Endothelial cell of umbilical vein (primary cell): ENCODE results near the gene COPS6. TPM values are rescaled to one million over a fixed set of nuclear protein-coding genes. Genes with fewer than 3 reads are reported as not detected.

Experiments used
- BruUV-seq: library from RNA; stranded (reverse); fragments of 400-500 nt; replicated peaks from 2 replicates; lab custom pipeline; 2021; lab: Mats Ljungman, UMichigan
- CTCF ChIA-PET: fragments of 300-600, 350-600 bp; sonication (Branson Sonifier 250); formaldehyde crosslinking; loops from one replicate; lab custom pipeline; 2021; ENCODE audit warnings: antibody characterized with exemption, inconsistent platforms; lab: Charles Lee
- POLR2A ChIA-PET: fragments of 300-600, 350-600 bp; sonication (Branson Sonifier 250); formaldehyde crosslinking; loops from one replicate; lab custom pipeline; 2021; ENCODE audit warnings: antibody characterized with exemption, inconsistent platforms; lab: Charles Lee
- DNase-seq: peaks from one replicate; pipeline ENCODE4 v3.0.0-alpha.2; 2011; ENCODE audit warnings: low read depth, low spot score
- FAIRE-seq: peaks from 2 replicates; lab custom pipeline; 2011; peaks lifted over from hg19 to GRCh38; lab: Jason Lieb, UNC
- H2AFZ ChIP-seq: 2 replicates; pipeline ENCODE4 v1.6.0; 2012; ENCODE audit warnings: low read depth, low read length, control low read depth, inconsistent platforms
- H3K27ac ChIP-seq: 2 replicates; pipeline ENCODE4 v1.5.1; 2011; ENCODE audit warnings: low read depth, mild to moderate bottlenecking, control low read depth, low read length, moderate library complexity; ENCODE audit not compliant: insufficient read depth
- H3K27me3 ChIP-seq, 2 experiments: 2 replicates each; pipeline versions ENCODE4 v1.6.0 to v1.6.1; 2011; ENCODE audit warnings: low read length in 2 of 2, mixed read lengths in 1 of 2; ENCODE audit not compliant: control insufficient read depth in 2 of 2, insufficient read depth in 2 of 2
- H3K36me3 ChIP-seq, 2 experiments: 2 replicates in 1 of 2; 3 replicates in 1 of 2; pipeline ENCODE4 v1.5.1; 2011; ENCODE audit warnings: low read length in 2 of 2, mild to moderate bottlenecking in 1 of 2, moderate library complexity in 1 of 2; ENCODE audit not compliant: control insufficient read depth in 2 of 2, insufficient read depth in 2 of 2; ENCODE audit errors: extremely low read depth in 1 of 2
- H3K4me1 ChIP-seq: 3 replicates; pipeline ENCODE4 v1.5.1; 2011; ENCODE audit warnings: mild to moderate bottlenecking, low read length; ENCODE audit not compliant: control insufficient read depth, insufficient read depth; ENCODE audit errors: extremely low read depth
- H3K4me2 ChIP-seq: 2 replicates; pipeline ENCODE4 v1.6.1; 2011; ENCODE audit warnings: low read length, control low read depth, mixed read lengths; ENCODE audit not compliant: insufficient read depth
- H3K4me3 ChIP-seq, 3 experiments: fragments of 200-600 bp in 1 of 3; sonication (generic), shearing (Covaris generic) in 1 of 3; replicated peaks in 1 of 3; 2 replicates each; pipeline ENCODE4 v1.5.1; 2011 to 2016; ENCODE audit warnings: control low read depth in 3 of 3, low read length in 3 of 3, mild to moderate bottlenecking in 2 of 3, inconsistent platforms in 1 of 3, low read depth in 1 of 3, moderate library complexity in 1 of 3; ENCODE audit not compliant: insufficient read depth in 1 of 3
- H3K79me2 ChIP-seq: 2 replicates; pipeline ENCODE4 v1.6.0; 2012; ENCODE audit warnings: low read length, inconsistent platforms; ENCODE audit not compliant: control insufficient read depth, insufficient read depth
- H3K9ac ChIP-seq: replicated peaks from 2 replicates; pipeline ENCODE3; 2011; ENCODE audit warnings: low read length, control low read depth; ENCODE audit not compliant: insufficient read depth; ENCODE audit errors: extremely low read depth
- H3K9me1 ChIP-seq: replicated peaks from 3 replicates; pipeline ENCODE4 v1.6.0; 2011; ENCODE audit warnings: mild to moderate bottlenecking, low read length; ENCODE audit not compliant: control insufficient read depth, insufficient read depth; ENCODE audit errors: extremely low read depth
- H3K9me3 ChIP-seq: replicated peaks from 2 replicates; pipeline ENCODE4 v1.5.1; 2012; ENCODE audit warnings: low read length, inconsistent platforms; ENCODE audit not compliant: control insufficient read depth, insufficient read depth
- H4K20me1 ChIP-seq: replicated peaks from 2 replicates; pipeline ENCODE3; 2011; ENCODE audit warnings: mild to moderate bottlenecking, low read length; ENCODE audit not compliant: control insufficient read depth, insufficient read depth; ENCODE audit errors: extremely low read depth
- EZH2 ChIP-seq: IDR thresholded peaks from 2 replicates; pipeline ENCODE4 v1.6.1; 2012; ENCODE audit warnings: borderline replicate concordance, low read depth, mild to moderate bottlenecking, moderate library complexity, low read length, inconsistent platforms; ENCODE audit not compliant: severe bottlenecking
- FOS ChIP-seq: IDR thresholded peaks from 2 replicates; pipeline ENCODE4 v1.6.1; 2011; ENCODE audit warnings: mild to moderate bottlenecking, low read length, moderate library complexity, borderline replicate concordance; ENCODE audit not compliant: insufficient read depth
- JUN ChIP-seq: IDR thresholded peaks from 2 replicates; pipeline ENCODE4 v1.6.1; 2011; ENCODE audit warnings: borderline replicate concordance, low read depth; ENCODE audit not compliant: insufficient read length, insufficient read depth
- MYC ChIP-seq: IDR thresholded peaks from one replicate; pipeline ENCODE4 v1.6.1; 2011; ENCODE audit warnings: mild to moderate bottlenecking, low read depth, low read length
- POLR2A ChIP-seq: IDR thresholded peaks from 2 replicates; pipeline ENCODE4 v1.6.1; 2012; ENCODE audit warnings: low read depth, mild to moderate bottlenecking, control low read depth, low read length
- POLR2AphosphoS5 ChIP-seq: IDR thresholded peaks from 2 replicates; pipeline ENCODE4 v1.6.1; 2012; ENCODE audit warnings: low read depth, mild to moderate bottlenecking, control low read depth, low read length, moderate library complexity; ENCODE audit not compliant: insufficient read depth
- dilution Hi-C: fragments of 300-500 bp; cut with MboI; formaldehyde crosslinking; loops from one replicate; pipeline ENCODE4 v1.15.0; 2019; ENCODE audit warnings: low sequenced_read_pairs; ENCODE audit not compliant: extremely low pct_ligation_motif_present
- intact Hi-C: fragments of 100-400 bp; cut with micrococcal nuclease; formaldehyde crosslinking; loops from one replicate; pipeline ENCODE4 v1.10.0; 2022
- polyA plus RNA-seq, 4 experiments: library from polyadenylated mRNA; depleted of rRNA in 3 of 4; stranded (reverse) in 3 of 4; unstranded in 1 of 4; fragments of >200 nt; gene quantifications; 2 replicates each; pipeline versions ENCODE4 v1.2.1 to v1.2.3, GENCODE V29; 2011 to 2012; ENCODE audit warnings: missing spikeins in 1 of 4
- total RNA-seq: library from RNA; stranded (reverse); gene quantifications from 2 replicates; pipeline ENCODE4 v1.2.3, GENCODE V29; 2021
- TF ChIP-seq, protein P1 (sequence below): IDR thresholded peaks from 2 replicates; pipeline ENCODE4 v1.6.1; 2011; ENCODE audit not compliant: insufficient read depth, insufficient read length

The COPS6 gene
- total and polyA plus RNA-seq, 2 donors (not counting 3 experiments of a cell fraction or from before 2014, with no cell fraction given): 188 to 251 TPM

DNA sequence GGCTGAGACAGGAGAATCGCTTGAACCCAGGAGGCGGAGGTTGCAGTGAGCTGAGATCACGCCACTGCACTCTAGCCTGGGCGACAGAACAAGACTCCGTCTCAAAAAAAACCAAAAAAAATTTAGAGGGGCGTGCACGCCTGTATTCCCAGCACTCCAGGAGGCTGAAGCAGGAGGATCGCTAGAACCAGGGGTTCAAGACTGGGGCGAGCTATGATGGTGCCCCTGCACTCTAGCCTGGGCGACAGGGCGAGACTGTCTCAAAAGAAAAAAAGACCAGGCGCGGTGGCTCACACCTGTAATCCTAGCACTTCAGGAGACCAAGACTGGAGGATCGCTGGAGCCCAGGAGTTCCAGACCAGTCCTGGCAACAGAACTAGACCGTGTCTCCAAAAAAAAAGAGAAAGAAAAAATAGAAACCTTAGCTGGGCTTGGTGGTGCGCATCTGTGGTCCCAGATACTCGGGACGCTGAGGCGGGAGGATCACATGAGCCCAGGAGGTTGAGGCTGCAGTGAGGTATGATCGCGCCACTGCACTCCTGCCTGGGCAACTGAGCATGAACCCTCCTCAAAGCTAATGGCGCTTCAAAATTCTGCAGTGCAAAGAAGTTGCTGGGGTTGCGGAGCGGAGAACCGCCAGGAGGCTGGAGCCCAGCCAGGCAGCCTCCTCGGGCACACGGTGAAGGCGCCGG lies 37.6 kb downstream of the COPS6 start:
- Histone ChIP-seq H3K27ac (peak overlapping the region; percentile 94), H4K20me1 (no peaks in the 10 kb centered on the region), H3K9me1 (no peaks in the 10 kb centered on the region), H3K79me2 (no peaks in the 10 kb centered on the region), H3K4me3 (peak overlapping the region; percentile 86 to 96 (median 93)), H3K9me3 (no peaks in the 10 kb centered on the region), H3K4me1 (peaks cover 11% of the 10 kb centered on the region), H3K4me2 (peak overlapping the region; percentile 89), H2AFZ (peak overlapping the region; percentile 96), H3K36me3 (peaks cover 0 to 2% of the 10 kb centered on the region in 2 experiments), H3K27me3 (no peaks in the 10 kb centered on the region), H3K9ac (peak overlapping the region; percentile 99)
- DNase-seq (no peak), FAIRE-seq (no peak)
- intact Hi-C loops (loop anchor here (2.0 to 5.0 kb wide), 2 partner anchors 40 to 134 kb away; no protein-coding TSS in a partner anchor), dilution Hi-C loops (no loop called here)
- ChIA-PET CTCF (interaction anchor here (0.9 to 1.3 kb wide), 4 partner anchors 25 to 135 kb away, joined by 3 to 6 read pairs (median 4); partner anchors contain the start of genes AP4M1 and MCM7), POLR2A (interaction anchor here (0.7 kb wide), 1 partner anchor 303 kb away, joined by 3 read pairs; the partner anchor contains the start of gene MEPCE)
- TF ChIP-seq MYC (no peak), POLR2AphosphoS5 (no peak), JUN (no peak), POLR2A (no peak), FOS (no peak), EZH2 (no peak)
- TF ChIP-seq, protein P1, sequence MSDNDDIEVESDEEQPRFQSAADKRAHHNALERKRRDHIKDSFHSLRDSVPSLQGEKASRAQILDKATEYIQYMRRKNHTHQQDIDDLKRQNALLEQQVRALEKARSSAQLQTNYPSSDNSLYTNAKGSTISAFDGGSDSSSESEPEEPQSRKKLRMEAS: no peak
- TSS peak; percentile 73 for BruUV-seq
